Colonic mucosa (tissue), 4 donors: ENCODE measurements around the gene POU3F1. TPM values are rescaled to one million over a fixed set of nuclear protein-coding genes. Genes with fewer than 3 reads are reported as not detected.

Experiments
- DNase-seq: peaks from one replicate; pipeline ENCODE4 v3.0.0-alpha.2; 2020
- H3K27ac ChIP-seq: fragments of 200-600 bp; one replicate; pipeline ENCODE4 v1.8.0; 2021
- H3K27me3 ChIP-seq: fragments of 200-600 bp; one replicate; pipeline ENCODE4 v1.8.0; 2021
- H3K36me3 ChIP-seq: fragments of 200-600 bp; one replicate; pipeline ENCODE4 v1.8.0; 2021
- H3K4me1 ChIP-seq: fragments of 200-600 bp; one replicate; pipeline ENCODE4 v1.8.0; 2021; ENCODE audit warnings: mild to moderate bottlenecking
- H3K4me3 ChIP-seq: fragments of 200-600 bp; one replicate; pipeline ENCODE4 v1.8.0; 2021
- H3K9ac ChIP-seq, 2 donors: one replicate each; pipeline ENCODE4 v1.7.0; 2013; ENCODE audit warnings: control low read depth in 2 of 2, low read depth in 2 of 2, low read length in 2 of 2
- H3K9me3 ChIP-seq: fragments of 200-600 bp; one replicate; pipeline ENCODE4 v1.8.0; 2021
- CTCF ChIP-seq: fragments of 200-600 bp; IDR thresholded peaks from one replicate; pipeline ENCODE4 v1.8.0; 2022; ENCODE audit warnings: antibody characterized with exemption, mild to moderate bottlenecking
- intact Hi-C: fragments of 100-400 bp; cut with DNase I; formaldehyde crosslinking; loops from one replicate; pipeline ENCODE4 v1.14.1; 2022
- total RNA-seq, 2 donors: library from RNA; stranded (reverse); fragmentation: NEBNext Ultra II Directional in 1 of 2; extraction: Animal tissue kit (Norgen Biotek cat#: 25700) in 1 of 2; gene quantifications; one replicate each; pipeline ENCODE4 v1.2.1, GENCODE V29; 2021
- donor health status: healthy.
- donor health status: DM: no; HTN: no; CAD: no.
- donor health status: DM: no; HTN: no; CAD: no.

POU3F1 gene
- total RNA-seq, 2 donors from 2014 or later = not detected

GRCh38 chr1:38085666-38086330 is 39.2 kb upstream of the POU3F1 start:
- intact Hi-C loops = no loop called here
- no peaks in the 10 kb centered on the region for H3K36me3 ChIP-seq
- no peak for DNase-seq
- no peaks in the 10 kb centered on the region for H3K4me1 ChIP-seq
- H3K4me3 ChIP-seq = no peak overlapping the region
- no peak for TF ChIP-seq CTCF
- no peaks in the 10 kb centered on the region for H3K27me3 ChIP-seq
- H3K27ac ChIP-seq = no peak overlapping the region
- no peak overlapping the region for H3K9ac ChIP-seq
- no peaks in the 10 kb centered on the region for H3K9me3 ChIP-seq

GRCh38 chr1:38084700-38085099 is 38.1 kb upstream of the POU3F1 start:
- Histone ChIP-seq H3K36me3 (no peaks in the 10 kb centered on the region), H3K4me1 (no peaks in the 10 kb centered on the region), H3K9me3 (no peaks in the 10 kb centered on the region), H3K9ac (no peak overlapping the region), H3K4me3 (no peak overlapping the region), H3K27me3 (no peaks in the 10 kb centered on the region), H3K27ac (no peak overlapping the region)
- intact Hi-C loops = no loop called here
- DNase-seq = no peak
- no peak for TF ChIP-seq CTCF

GRCh38 chr1:38084113-38084512 is 37.5 kb upstream of the POU3F1 start:
- no peaks in the 10 kb centered on the region for H3K4me1 ChIP-seq
- H3K27ac ChIP-seq = no peak overlapping the region
- H3K36me3 ChIP-seq = no peaks in the 10 kb centered on the region
- H3K9me3 ChIP-seq = no peaks in the 10 kb centered on the region
- DNase-seq = no peak
- no peak for TF ChIP-seq CTCF
- intact Hi-C loops = no loop called here
- H3K9ac ChIP-seq = no peak overlapping the region
- H3K27me3 ChIP-seq = no peaks in the 10 kb centered on the region
- no peak overlapping the region for H3K4me3 ChIP-seq

GRCh38 chr1:38083541-38083940 is 36.9 kb upstream of the POU3F1 start:
- no peak for TF ChIP-seq CTCF

GRCh38 chr1:38082769-38083263 is 36.2 kb upstream of the POU3F1 start:
- Histone ChIP-seq H3K27me3 (no peaks in the 10 kb centered on the region), H3K4me3 (no peak overlapping the region), H3K27ac (no peak overlapping the region), H3K4me1 (no peaks in the 10 kb centered on the region), H3K9me3 (no peaks in the 10 kb centered on the region), H3K36me3 (no peaks in the 10 kb centered on the region), H3K9ac (no peak overlapping the region)
- no peak for TF ChIP-seq CTCF
- DNase-seq = no peak
- intact Hi-C loops = no loop called here

More at GRCh38 chr1:38083541-38083940, 36.9 kb upstream of the POU3F1 start:
- no peak overlapping the region for H3K9ac ChIP-seq
- intact Hi-C loops = no loop called here
- no peaks in the 10 kb centered on the region for H3K4me1 ChIP-seq
- H3K4me3 ChIP-seq = no peak overlapping the region
- DNase-seq = no peak
- no peaks in the 10 kb centered on the region for H3K27me3 ChIP-seq
- H3K9me3 ChIP-seq = no peaks in the 10 kb centered on the region
- H3K27ac ChIP-seq = no peak overlapping the region
- no peaks in the 10 kb centered on the region for H3K36me3 ChIP-seq
